HS-27A (cell line): ENCODE data around the gene DEFB132.
"Not testable (repeated sequence)": the region's sequence is repeated elsewhere in the genome, so short reads cannot be mapped to it uniquely, and the experiment has no call there.

ENCODE experiments used
- DNase-seq: peaks from one replicate; pipeline ENCODE4 v3.0.0-alpha.2; 2012; ENCODE audit warnings: low read depth, missing footprints

Gene DEFB132, protein sequence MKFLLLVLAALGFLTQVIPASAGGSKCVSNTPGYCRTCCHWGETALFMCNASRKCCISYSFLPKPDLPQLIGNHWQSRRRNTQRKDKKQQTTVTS

DNA sequence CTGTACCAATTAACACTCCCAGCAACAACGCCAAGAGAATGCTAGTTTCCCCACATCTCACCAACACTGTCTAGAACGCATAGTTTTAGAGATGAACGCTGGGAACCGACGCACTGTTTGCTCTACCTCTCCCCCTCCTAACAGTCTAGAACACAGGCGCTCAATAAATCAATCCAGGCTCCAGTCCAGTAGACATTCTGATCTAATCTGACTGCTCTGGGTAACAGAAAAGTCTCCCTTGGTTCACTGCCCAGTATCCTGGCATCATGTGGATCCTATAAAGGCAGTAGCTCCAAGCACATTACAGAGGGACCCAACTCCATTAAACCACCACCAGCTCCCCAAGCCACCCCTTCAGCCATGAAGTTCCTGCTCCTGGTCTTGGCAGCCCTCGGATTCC lies at the start of gene DEFB132:
DEFB132 (plus strand) TSS at position 306 of the 400 bp plus-strand sequence; CDS start at position 361, 55 bp downstream.
- DNase-seq: no peak

GRCh38 chr20:208942-209566 lies 48.5 kb upstream of the DEFB132 start:
- peak; percentile 29 for DNase-seq

DNA sequence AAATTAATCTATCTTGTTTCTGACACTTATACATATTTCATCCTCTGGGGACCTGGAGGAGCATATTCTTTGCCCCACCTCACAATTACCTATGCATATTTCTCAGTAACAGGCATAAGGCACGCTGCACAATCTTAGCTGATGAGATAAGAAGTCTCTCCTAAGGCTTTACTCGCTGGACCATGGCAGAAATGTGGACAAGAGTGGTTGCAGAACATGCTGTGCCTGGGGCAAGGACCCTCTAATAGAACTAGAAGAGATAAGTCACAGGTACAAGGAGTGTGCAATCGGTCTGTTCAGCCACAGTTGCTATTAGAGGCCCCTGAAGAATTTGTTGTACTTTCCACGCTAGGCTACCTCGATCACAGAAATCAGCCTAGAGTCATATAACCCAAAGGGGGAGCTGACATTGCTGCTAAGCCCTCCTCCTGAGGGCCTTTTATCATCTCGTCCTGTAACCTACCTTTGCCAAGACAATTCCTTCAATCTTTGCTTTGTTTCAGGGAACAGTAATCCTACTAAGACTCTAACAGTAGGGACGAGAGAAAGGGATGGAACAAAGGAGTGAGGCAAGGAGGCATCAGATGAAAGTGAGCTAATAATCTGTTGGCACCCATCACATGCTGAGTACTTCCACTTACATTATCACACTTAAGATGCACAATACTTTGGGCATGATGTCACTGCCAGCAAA lies 46.6 kb upstream of the DEFB132 start:
- no peak for DNase-seq

DNA sequence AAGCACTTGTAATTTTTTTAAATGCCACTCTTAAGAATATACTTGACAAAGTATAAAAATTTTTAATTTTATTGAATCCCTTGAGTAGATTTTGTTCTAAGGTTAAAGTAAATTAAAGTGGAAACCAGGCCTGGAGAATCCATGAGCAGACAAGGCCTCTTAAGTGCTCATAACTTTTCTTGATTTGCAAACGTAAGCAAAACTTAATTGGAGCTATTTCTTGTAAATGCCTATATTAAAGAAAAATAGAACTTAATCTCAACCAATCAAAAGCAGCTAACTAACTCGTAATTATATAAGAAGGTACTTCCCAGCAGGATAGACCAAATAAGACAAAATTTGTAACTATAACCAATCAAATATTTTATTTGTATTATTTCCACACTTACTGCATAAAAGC lies 43.1 kb upstream of the DEFB132 start:
- DNase-seq: no peak

- no peak for DNase-seq
Observed at GRCh38 chr20:215796-216195, 41.7 kb upstream of the DEFB132 start.

- DNase-seq: no peak
Observed at GRCh38 chr20:217266-217665, 40.3 kb upstream of the DEFB132 start.

- no peak for DNase-seq
Observed at GRCh38 chr20:219290-220115, 38.0 kb upstream of the DEFB132 start.

GRCh38 chr20:221258-221830 lies 36.2 kb upstream of the DEFB132 start:
- no peak for DNase-seq

- not testable (repeated sequence) for DNase-seq
Observed at GRCh38 chr20:225879-226278, 31.6 kb upstream of the DEFB132 start.

GRCh38 chr20:226958-227357 lies 30.6 kb upstream of the DEFB132 start, which contains the start of gene DEFB129:
TSS of gene DEFB129 (plus strand) at chr20:227258. CDS start at chr20:227289, 31 bp downstream.
- DNase-seq: no peak

DNA sequence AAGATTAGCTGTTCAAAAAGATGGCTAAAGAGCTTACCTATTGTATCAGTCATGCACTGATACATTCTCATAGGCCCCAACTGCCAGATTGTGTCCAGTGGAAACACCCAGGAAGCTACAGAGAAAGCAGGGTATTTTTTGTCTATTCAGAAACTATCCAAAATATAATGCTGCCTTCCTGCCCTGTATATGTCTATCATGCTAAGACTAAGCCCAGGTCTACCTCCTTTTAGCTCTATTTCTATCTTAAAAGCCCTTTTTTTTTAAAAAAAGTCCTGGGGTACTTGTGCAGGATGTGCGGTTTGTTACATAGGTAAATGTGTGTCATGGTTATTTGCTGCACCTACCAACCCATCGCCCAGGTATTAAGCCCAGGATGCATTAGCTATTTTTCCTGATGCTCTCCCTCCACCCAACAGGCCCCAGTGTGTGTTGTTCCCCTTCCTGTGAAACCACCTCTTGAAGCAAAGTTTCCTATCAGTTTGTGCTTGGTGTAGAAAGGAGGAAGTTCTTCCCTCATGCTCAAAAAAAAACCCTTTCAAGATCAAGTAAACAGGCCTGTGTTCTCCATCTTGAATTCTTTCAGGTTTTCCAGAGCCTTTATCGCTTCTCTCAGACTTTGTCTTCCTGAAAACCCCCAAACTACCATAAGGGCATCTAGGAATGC lies 30.0 kb upstream of the DEFB132 start:
- no peak for DNase-seq

- DNase-seq: no peak
Observed at GRCh38 chr20:235891-236290, 21.6 kb upstream of the DEFB132 start.

DNA sequence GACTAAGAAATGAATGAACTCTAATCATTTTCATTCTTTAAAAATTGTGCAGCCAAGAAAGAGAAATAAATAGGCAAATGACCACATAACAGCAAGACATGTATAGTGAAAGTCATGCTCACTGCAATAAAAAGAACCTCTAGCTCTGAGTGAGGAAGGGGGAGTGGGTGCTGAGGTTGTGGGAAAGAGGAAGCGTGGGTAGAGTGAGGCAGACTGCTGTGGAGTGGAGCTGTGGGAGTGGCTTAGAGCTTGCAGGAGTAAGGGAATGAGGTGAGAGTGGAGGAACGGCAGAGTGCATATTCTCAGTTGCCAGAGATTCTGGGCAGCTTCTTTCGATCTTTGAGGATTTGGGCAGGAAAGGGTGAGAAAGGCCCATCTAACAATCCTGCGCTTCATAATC lies 20.0 kb upstream of the DEFB132 start:
- no peak for DNase-seq

DNA sequence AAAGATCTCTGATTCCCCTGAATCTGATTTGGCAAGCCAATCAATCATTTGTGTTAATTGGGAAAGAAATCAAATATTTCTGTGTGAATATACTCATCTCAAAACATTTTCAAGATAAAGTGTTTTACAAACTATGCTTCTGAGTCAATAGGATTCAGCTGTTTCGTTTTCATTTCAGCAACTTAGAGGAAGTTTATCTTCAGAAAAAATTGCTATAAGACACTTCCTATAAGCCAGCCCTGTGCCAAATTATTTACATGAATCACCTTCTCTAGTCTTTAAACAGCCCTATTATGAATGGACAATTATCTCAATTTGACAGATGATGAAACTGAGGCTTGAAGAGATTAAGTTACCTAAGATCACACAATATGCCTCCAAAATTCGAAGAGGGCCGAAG lies 19.6 kb upstream of the DEFB132 start:
- no peak for DNase-seq

DNA sequence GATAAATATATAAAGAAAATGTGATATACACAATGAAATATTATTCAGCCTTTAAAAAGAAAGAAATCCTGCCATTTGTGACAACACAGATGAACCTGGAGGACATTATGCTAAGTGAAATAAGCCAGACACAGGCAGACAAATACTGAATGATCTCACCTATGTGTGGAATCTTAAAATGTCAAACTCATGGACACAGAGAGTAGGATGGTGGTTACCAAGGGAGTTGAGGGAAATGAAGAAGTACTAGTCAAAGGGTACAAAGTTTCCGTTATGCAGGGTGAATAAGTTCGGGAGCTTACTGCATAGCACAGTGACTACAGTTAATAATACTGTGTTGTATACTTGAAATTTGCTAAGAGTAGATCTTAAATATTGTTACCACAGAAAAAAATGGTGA lies 14.6 kb upstream of the DEFB132 start:
- no peak for DNase-seq

- no peak for DNase-seq
Observed at GRCh38 chr20:251354-251753, 6.2 kb upstream of the DEFB132 start.

- DNase-seq: no peak
Observed at GRCh38 chr20:252801-253200, 4.7 kb upstream of the DEFB132 start.

DNA sequence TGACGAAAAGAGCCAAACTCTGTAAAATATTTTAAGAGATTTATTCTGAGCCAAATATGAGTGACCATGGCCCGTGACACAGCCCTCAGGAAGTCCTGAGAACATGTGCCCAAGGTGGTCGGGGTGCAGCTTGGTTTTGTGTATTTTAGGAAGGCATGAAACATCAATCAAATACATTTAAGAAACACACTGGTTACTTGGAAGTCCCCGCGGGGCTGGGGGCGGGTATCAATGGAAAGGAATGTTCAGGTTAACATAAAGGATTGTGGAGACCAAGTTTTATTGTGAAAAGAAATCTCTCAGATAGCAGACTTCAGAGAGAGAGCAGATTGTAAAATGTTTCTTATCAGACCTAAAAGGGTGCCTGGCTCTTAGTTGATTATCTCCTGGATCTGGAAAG lies 4.1 kb upstream of the DEFB132 start:
- not testable (repeated sequence) for DNase-seq

GRCh38 chr20:258269-258858 lies 840 bp downstream of the DEFB132 start:
- DNase-seq: no peak

DNA sequence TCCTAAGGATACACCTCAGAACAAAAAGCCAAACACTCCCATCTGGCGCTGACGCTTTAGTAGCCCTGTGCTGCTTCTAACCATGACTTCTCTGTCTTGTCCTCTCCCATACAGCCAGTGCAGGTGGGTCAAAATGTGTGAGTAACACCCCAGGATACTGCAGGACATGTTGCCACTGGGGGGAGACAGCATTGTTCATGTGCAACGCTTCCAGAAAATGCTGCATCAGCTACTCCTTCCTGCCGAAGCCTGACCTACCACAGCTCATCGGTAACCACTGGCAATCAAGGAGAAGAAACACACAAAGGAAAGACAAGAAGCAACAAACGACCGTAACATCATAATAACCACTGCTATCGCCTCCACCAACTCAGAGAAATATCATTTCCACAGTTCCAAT lies 1.4 kb downstream of the DEFB132 start:
- no peak for DNase-seq

DNA sequence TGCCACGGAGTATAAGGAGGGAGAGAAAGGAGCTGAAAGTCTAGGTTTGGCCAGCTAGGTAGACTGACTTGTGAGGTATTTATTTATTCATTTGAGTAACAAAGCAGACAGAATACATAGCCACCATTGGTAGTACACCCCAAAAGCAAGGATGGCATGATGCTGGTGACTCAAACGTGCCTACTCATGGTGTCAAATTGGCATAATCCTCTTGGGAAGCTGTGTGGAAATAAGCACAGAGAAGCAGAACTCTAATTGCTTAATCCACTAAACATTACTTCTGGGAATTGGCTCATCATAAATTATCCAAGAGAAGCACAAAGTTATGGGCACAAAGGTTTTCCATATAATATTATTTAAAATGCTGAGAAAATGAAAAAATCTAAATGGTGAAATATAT lies 2.5 kb downstream of the DEFB132 start:
- no peak for DNase-seq
